ENCODE data around the gene CSRNP2. TPM values are rescaled to one million over a fixed set of nuclear protein-coding genes. Genes with fewer than 3 reads are reported as not detected.

Gene CSRNP2
- total RNA-seq, 1 experiment from 2014 or later: 33.7 TPM

DNA sequence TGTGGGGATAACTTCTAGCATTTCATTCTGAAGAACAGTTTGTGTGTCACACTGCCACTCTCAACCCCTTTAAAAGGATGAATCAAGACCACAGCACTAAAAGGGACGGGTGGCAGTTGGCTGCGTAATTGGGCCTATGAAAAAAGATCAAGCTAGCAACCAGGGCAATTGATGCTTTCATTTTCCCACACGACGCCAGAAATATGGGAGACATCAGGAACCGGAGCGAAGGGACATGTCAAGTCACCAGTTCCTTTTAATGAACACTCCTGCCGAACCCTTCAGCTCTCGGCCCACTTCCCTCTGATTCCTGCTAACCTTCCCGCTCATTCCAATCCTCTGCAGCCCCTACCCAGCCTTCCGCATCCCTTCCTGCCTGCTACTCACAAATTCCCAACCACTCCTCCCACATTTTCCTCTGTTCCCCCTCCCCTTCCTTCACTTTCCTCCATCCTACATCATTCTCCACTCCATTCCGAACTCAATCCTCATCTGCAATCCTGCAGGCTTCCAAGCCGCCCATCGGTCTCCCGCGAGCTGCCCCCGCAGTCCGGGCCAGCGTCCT is 753 bp downstream of the CSRNP2 start:
- peaks cover 3% of the 10 kb centered on the region for H3K36me3 Mint-ChIP-seq
- CTCF ChIA-PET: interaction anchor here (0.9 to 1.6 kb wide), 5 partner anchors 10 to 259 kb away, joined by 4 to 6 read pairs (median 4); partner anchors contain the start of gene POU6F1
- TF ChIP-seq ZNF219 (CRISPR knock-in tag; IDR thresholded peaks at IDR 0.05; ENCODE audit: borderline replicate concordance) (no peak), HMGA2 (CRISPR knock-in tag; IDR thresholded peaks at IDR 0.05) (no peak)
- TF ChIP-seq, protein P1, sequence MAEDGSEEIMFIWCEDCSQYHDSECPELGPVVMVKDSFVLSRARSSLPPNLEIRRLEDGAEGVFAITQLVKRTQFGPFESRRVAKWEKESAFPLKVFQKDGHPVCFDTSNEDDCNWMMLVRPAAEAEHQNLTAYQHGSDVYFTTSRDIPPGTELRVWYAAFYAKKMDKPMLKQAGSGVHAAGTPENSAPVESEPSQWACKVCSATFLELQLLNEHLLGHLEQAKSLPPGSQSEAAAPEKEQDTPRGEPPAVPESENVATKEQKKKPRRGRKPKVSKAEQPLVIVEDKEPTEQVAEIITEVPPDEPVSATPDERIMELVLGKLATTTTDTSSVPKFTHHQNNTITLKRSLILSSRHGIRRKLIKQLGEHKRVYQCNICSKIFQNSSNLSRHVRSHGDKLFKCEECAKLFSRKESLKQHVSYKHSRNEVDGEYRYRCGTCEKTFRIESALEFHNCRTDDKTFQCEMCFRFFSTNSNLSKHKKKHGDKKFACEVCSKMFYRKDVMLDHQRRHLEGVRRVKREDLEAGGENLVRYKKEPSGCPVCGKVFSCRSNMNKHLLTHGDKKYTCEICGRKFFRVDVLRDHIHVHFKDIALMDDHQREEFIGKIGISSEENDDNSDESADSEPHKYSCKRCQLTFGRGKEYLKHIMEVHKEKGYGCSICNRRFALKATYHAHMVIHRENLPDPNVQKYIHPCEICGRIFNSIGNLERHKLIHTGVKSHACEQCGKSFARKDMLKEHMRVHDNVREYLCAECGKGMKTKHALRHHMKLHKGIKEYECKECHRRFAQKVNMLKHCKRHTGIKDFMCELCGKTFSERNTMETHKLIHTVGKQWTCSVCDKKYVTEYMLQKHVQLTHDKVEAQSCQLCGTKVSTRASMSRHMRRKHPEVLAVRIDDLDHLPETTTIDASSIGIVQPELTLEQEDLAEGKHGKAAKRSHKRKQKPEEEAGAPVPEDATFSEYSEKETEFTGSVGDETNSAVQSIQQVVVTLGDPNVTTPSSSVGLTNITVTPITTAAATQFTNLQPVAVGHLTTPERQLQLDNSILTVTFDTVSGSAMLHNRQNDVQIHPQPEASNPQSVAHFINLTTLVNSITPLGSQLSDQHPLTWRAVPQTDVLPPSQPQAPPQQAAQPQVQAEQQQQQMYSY (CRISPR knock-in tag; IDR thresholded peaks at IDR 0.05): peak; percentile 67
- TF ChIP-seq, protein P2, sequence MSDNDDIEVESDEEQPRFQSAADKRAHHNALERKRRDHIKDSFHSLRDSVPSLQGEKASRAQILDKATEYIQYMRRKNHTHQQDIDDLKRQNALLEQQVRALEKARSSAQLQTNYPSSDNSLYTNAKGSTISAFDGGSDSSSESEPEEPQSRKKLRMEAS (CRISPR knock-in tag; IDR thresholded peaks at IDR 0.05): 0 out of 2 replicates have a peak, but pooled peaks have one; percentile 1

DNA sequence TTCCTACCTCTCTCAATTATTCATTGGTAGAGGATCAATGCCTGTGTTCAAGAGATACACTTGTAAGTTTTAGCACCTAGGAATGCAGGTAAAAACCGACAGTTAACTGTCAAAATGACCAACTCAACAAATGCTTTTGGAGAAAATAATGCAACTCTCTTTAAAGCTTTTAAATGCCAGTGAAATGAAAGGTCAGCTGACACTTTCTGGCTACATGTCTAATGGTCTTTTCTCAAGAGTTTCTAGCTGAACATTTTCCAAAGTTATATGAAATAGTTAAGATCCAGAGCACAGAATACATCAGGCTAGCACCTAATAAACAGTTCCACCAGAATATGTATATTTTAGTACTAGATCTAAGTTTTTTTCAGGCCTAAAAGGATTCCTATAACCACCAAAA is 2.0 kb downstream of the CSRNP2 start:
- ChIA-PET POLR2A (no interaction called here), CTCF (no interaction called here)
- Mint-ChIP-seq H3K4me3 (peak overlapping the region; percentile 99), H3K9me3 (no peaks in the 10 kb centered on the region), H3K27ac (peak overlapping the region; percentile 33; the same call in 1 of the 2 replicates), H3K36me3 (peaks cover 3% of the 10 kb centered on the region), H3K27me3 (ENCODE audit: low read depth) (no peaks in the 10 kb centered on the region), H3K4me1 (peaks cover 19% of the 10 kb centered on the region)
- DNase-seq (ENCODE audit: low spot score) (no peak), ATAC-seq (no peak)
- TF ChIP-seq, protein P3, sequence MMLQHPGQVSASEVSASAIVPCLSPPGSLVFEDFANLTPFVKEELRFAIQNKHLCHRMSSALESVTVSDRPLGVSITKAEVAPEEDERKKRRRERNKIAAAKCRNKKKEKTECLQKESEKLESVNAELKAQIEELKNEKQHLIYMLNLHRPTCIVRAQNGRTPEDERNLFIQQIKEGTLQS (CRISPR knock-in tag; conservative IDR thresholded peaks at IDR 0.05): no peak
- TF ChIP-seq NFATC4 (CRISPR knock-in tag; IDR thresholded peaks at IDR 0.05) (no peak), ZNF423 (CRISPR knock-in tag; IDR thresholded peaks at IDR 0.05) (no peak), FOXK1 (CRISPR knock-in tag; IDR thresholded peaks at IDR 0.05) (no peak), ZNF121 (CRISPR knock-in tag; IDR thresholded peaks at IDR 0.05) (no peak), GRHL2 (CRISPR knock-in tag; IDR thresholded peaks at IDR 0.05; ENCODE audit: insufficient replicate concordance, severe bottlenecking) (no peak), ATF1 (CRISPR knock-in tag; IDR thresholded peaks at IDR 0.05) (no peak), CREM (CRISPR knock-in tag; IDR thresholded peaks at IDR 0.05) (no peak)
- TF ChIP-seq, protein P4, sequence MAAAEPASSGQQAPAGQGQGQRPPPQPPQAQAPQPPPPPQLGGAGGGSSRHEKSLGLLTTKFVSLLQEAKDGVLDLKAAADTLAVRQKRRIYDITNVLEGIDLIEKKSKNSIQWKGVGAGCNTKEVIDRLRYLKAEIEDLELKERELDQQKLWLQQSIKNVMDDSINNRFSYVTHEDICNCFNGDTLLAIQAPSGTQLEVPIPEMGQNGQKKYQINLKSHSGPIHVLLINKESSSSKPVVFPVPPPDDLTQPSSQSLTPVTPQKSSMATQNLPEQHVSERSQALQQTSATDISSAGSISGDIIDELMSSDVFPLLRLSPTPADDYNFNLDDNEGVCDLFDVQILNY (CRISPR knock-in tag; IDR thresholded peaks at IDR 0.05): no peak
- TF ChIP-seq, protein P5, sequence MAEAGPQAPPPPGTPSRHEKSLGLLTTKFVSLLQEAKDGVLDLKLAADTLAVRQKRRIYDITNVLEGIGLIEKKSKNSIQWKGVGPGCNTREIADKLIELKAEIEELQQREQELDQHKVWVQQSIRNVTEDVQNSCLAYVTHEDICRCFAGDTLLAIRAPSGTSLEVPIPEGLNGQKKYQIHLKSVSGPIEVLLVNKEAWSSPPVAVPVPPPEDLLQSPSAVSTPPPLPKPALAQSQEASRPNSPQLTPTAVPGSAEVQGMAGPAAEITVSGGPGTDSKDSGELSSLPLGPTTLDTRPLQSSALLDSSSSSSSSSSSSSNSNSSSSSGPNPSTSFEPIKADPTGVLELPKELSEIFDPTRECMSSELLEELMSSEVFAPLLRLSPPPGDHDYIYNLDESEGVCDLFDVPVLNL (CRISPR knock-in tag; IDR thresholded peaks at IDR 0.05; ENCODE audit: borderline replicate concordance, low read depth): no peak
- TF ChIP-seq, protein P6, sequence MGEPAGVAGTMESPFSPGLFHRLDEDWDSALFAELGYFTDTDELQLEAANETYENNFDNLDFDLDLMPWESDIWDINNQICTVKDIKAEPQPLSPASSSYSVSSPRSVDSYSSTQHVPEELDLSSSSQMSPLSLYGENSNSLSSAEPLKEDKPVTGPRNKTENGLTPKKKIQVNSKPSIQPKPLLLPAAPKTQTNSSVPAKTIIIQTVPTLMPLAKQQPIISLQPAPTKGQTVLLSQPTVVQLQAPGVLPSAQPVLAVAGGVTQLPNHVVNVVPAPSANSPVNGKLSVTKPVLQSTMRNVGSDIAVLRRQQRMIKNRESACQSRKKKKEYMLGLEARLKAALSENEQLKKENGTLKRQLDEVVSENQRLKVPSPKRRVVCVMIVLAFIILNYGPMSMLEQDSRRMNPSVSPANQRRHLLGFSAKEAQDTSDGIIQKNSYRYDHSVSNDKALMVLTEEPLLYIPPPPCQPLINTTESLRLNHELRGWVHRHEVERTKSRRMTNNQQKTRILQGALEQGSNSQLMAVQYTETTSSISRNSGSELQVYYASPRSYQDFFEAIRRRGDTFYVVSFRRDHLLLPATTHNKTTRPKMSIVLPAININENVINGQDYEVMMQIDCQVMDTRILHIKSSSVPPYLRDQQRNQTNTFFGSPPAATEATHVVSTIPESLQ (CRISPR knock-in tag; IDR thresholded peaks at IDR 0.05): no peak

More for the DNA sequence above, 753 bp downstream of the CSRNP2 start:
- ATAC-seq: peak; percentile 33
- POLR2A ChIA-PET: interaction anchor here (0.5 to 2.4 kb wide), 23 partner anchors 9 to 1740 kb away, joined by 3 to 24 read pairs (median 4); partner anchors contain the start of genes DAZAP2, POU6F1, SLC11A2 and TFCP2
- H3K4me1 Mint-ChIP-seq: peaks cover 19% of the 10 kb centered on the region
- H3K27ac Mint-ChIP-seq: peak overlapping the region; percentile 93
- H3K9me3 Mint-ChIP-seq: no peaks in the 10 kb centered on the region
- H3K4me3 Mint-ChIP-seq: peak overlapping the region; percentile 99
- H3K27me3 Mint-ChIP-seq (ENCODE audit: low read depth): no peaks in the 10 kb centered on the region
- no peak for DNase-seq (ENCODE audit: low spot score)
